Measurements from ENCODE around the gene LPCAT3. TPM values are rescaled to one million over a fixed set of nuclear protein-coding genes. Genes with fewer than 3 reads are reported as not detected.

LPCAT3 gene
- total and polyA plus RNA-seq, 2 of the 4 experiments (the other 2 are of a cell fraction): 7.0 to 18.6 TPM

GRCh38 chr12:7021956-7022355 is 3.7 kb upstream of the LPCAT3 start:
- no peaks in the 10 kb centered on the region for H3K9me3 ChIP-seq (ENCODE audit: control insufficient read depth, insufficient read depth, low read length)
- H2AK5ac ChIP-seq (ENCODE audit: low read depth, low read length): no peak overlapping the region
- no peak overlapping the region for H4K91ac ChIP-seq (ENCODE audit: insufficient read depth, low read depth, low read length)
- H2BK120ac ChIP-seq (ENCODE audit: low read depth, low read length): no peak overlapping the region
- peaks cover 0 to 12% of the 10 kb centered on the region in 2 experiments; a peak in 3 of 4 replicates for H3K79me1 ChIP-seq (ENCODE audit: low read depth in 1 of 2, low read length in 2 of 2)
- H3K27ac ChIP-seq (ENCODE audit: insufficient read depth, low read length): no peak overlapping the region
- H4K8ac ChIP-seq (ENCODE audit: low read depth in 2 of 2, low read length in 2 of 2): no peak overlapping the region
- no peak overlapping the region for H2BK5ac ChIP-seq (ENCODE audit: low read depth, low read length, poor library complexity, severe bottlenecking)
- ChIA-PET CTCF (no interaction called here), POLR2A (ENCODE audit: unreplicated experiment) (interaction anchor here (0.6 kb wide), 1 partner anchor 19 kb away, joined by 5 read pairs; no protein-coding TSS in a partner anchor)
- in situ Hi-C loops (cut with MboI; ENCODE audit: low sequenced_read_pairs) (no loop called here), dilution Hi-C loops (cut with HindIII; ENCODE audit: low sequenced_read_pairs, unreplicated experiment) (no loop called here), intact Hi-C loops (cut with micrococcal nuclease) (no loop called here)
- H2AK9ac ChIP-seq (replicated peaks; ENCODE audit: low read depth, low read length, poor library complexity): no peak overlapping the region
- no CpG with 5 or more reads among the region's 5 CpGs for WGBS, 2 experiments (ENCODE audit: extremely low coverage in 2 of 2, insufficient read length in 1 of 2)
- H4K5ac ChIP-seq (ENCODE audit: low read depth, low read length): no peak overlapping the region
- BruUV-seq (replicated peaks): no TSS peak
- no peaks in the 10 kb centered on the region for H3K36me3 ChIP-seq (ENCODE audit: control insufficient read depth, insufficient read depth, low read length)
- no peak overlapping the region for H2AFZ ChIP-seq (replicated peaks; ENCODE audit: low read length, poor library complexity)
- H3K27me3 ChIP-seq (ENCODE audit: control insufficient read depth, insufficient read depth, low read length): 0 out of 2 replicates have a peak, but pooled peaks cover 2% of the 10 kb centered on the region
- DNase-seq: no peak
- H3K4me1 ChIP-seq (ENCODE audit: control insufficient read depth, insufficient read depth, low read length): peaks cover 2% of the 10 kb centered on the region; the same call in 1 of the 2 replicates
- no peaks in the 10 kb centered on the region for H4K20me1 ChIP-seq (ENCODE audit: insufficient read depth, low read length)
- no peak overlapping the region for H3K14ac ChIP-seq (replicated peaks; ENCODE audit: low read depth, low read length)
- no peak overlapping the region for H3K4me2 ChIP-seq (ENCODE audit: low read depth, low read length)
- no peak overlapping the region for H3K23ac ChIP-seq (ENCODE audit: low read depth, low read length)
- H3K9ac ChIP-seq (ENCODE audit: low read depth, low read length): no peak overlapping the region
- H3K4me3 ChIP-seq (ENCODE audit: insufficient read depth, low read depth, low read length): no peak overlapping the region
- no peak overlapping the region for H2BK20ac ChIP-seq (ENCODE audit: low read depth, low read length)
- H3K9me1 ChIP-seq (ENCODE audit: insufficient read depth, low read length): no peaks in the 10 kb centered on the region
- no peak for ATAC-seq (ENCODE audit: low read depth)
- H3K4ac ChIP-seq (ENCODE audit: low read depth, low read length): no peak overlapping the region
- H3K56ac ChIP-seq (ENCODE audit: extremely low read depth, insufficient read depth, low read length): no peak overlapping the region
- TF ChIP-seq RCOR1 (IDR thresholded peaks at IDR 0.05; ENCODE audit: insufficient replicate concordance, low read length): no peak
- H3K18ac ChIP-seq (ENCODE audit: low read depth, low read length): no peak overlapping the region
- H2BK15ac ChIP-seq (ENCODE audit: low read depth, low read length): no peak overlapping the region

All from IMR-90 (cell line).